NK-92 (cell line): ENCODE data around the gene USP34.
A peak's percentile ranks its signal among the peaks of the same experiment; 100 is the strongest.
"Not testable (repeated sequence)": the region's sequence is repeated elsewhere in the genome, so short reads cannot be mapped to it uniquely, and the experiment has no call there.

ENCODE experiments used
- DNase-seq: peaks from one replicate; lab custom pipeline; 2025; ENCODE audit not compliant: unreplicated experiment; lab: John Stamatoyannopoulos, UW

The USP34 gene

GRCh38 chr2:61162721-61163120 is 308.2 kb downstream of the USP34 start:
- DNase-seq, result no peak

- no peak for DNase-seq
Observed at GRCh38 chr2:61161888-61162287, 309.0 kb downstream of the USP34 start, which contains the start of gene C2orf74. TSS of gene C2orf74 (plus strand) at chr2:61162188. CDS start at chr2:61162515, 327 bp downstream.

DNA sequence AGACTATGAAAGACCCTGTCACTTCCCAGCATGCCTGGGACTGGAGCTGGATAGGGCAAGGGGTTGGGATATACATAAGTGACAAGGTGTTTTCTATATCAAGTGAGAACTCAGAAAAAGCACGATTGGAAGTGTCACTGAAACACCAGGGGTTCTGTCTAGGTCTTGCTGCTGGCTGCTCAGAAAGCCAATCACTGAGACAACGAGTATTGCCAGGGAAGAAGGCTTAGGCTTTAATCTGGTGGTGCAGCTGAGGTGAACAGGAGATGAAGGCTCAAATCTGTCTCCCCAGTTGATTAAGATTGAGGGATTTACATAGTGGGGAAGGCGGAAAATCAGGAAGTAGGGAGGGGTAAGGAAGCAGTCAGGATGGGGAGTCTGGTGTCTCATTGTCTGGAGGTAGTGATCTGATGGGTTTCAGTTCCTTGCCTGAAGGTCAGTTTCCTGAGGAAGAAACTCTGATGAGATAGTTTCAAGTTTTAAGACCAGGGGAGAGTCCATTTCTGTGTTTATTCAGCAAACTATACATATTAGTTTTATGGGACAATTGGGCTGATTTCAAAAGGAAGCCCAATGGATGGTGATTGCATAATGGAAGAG is 312.4 kb downstream of the USP34 start:
- no peak for DNase-seq

- DNase-seq, result no peak
Observed at GRCh38 chr2:61157371-61158003, 313.4 kb downstream of the USP34 start.

DNA sequence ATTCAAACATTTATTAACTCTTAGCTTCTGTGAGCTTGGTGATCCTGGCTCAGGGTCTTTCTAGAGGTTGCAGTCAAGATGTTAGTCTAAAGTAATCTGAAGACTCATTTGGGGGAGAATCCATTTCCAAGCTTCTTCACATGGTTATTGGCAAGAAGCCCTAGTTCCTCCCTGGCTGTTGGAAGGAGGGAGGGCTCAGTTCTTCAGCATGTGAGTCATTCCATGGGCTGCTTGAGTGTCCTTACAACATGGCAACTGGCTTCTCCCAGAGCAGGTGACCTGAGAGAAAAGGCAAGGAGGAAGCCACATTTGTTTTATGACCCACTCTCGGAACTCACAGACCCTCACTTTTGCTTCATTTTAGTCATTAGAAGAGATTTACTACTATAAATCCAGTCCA is 319.5 kb downstream of the USP34 start:
- DNase-seq, result no peak

- no peak for DNase-seq
Observed at GRCh38 chr2:61149074-61149473, 321.8 kb downstream of the USP34 start.

DNA sequence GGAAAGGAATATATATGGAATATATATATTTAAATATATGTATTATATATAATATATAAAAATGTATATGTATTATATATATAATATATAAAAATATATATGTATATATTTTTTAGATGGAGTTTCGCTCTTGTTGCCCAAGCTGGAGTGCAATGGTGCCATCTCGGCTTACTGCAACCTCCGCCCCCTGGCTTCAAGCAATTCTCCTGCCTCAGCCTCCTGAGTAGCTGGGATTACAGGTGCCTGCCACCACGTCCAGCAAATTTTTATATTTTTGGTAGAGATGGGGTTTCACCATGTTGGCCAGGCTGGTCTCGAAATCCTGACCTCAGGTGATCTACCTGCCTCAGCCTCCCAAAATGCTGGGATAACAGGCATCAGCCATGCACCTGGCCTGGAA is 322.8 kb downstream of the USP34 start:
- DNase-seq, result not testable (repeated sequence)

DNA sequence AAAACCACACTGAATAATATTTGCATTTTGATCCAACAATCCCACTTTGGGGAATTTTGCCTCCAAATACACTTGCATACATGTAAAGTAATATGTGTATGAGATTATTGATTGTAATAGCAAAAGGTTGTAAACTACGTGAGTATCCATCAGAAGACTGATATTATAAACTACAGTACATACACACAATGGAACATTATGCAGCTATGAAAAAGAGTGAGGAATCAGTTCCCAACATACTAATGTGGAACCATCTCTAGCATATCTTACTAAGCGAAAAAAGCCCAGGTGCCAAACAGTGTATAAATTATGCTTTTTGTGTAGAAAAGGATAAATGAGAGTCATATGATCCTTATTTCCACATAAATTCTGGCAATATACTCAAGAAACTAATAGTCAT is 324.9 kb downstream of the USP34 start:
- no peak for DNase-seq

DNA sequence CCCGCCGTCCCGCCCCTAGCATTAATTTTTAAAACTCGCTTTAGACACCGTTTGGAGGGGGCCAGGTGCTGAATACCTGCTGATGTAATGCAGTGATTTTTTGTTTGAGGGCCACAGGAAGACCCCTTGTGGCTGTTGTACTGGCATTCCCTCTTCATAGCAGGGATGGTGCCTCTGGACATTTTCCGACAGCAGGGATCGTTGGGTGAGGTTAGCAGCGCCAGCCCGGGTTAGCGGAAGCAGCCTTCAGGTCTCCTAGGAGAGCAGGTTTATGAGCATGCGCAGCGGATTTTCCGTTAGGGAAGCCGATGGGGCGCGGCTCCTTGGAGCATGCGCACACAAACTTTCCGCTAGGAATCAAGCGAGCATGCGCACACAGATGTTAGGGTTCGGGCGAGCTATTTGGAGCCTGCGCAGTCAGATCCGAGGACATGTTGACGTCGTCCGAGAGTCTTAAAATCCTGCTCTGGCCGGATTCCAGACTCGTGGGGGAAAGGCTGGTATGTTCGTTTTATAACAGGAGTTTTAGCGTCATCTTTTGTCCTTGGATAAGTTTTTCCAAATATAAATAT is 326.1 kb downstream of the USP34 start:
- DNase-seq, result peak; percentile 65

DNA sequence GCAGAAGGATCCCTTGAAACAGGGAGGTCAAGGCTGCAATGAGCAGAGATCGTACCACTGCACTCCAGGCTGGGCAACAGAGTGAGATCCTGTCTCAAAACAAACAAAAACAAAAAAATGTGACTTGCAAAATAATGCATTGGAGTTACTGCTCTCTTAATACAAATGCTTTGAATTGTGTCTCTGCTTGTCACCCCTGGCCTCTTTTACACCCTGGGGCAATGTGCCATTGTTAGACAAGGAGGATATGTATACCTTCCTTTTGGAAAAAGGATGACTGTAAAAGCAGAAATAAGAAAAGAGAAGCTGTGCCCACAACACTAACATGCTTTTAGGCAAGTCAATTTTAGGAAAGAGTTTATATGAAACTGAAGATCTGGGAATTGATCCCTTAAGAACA is 329.7 kb downstream of the USP34 start:
- no peak for DNase-seq

- no peak for DNase-seq
Observed at GRCh38 chr2:61138859-61139258, 332.0 kb downstream of the USP34 start.
